GM19023 (cell line): Measurements from ENCODE around the gene GOLT1A.

ENCODE experiments used
- ATAC-seq: cut with Tn5 transposase; IDR thresholded peaks from one replicate; pipeline ENCODE4 v1.9.1; 2021; ENCODE audit warnings: mild to moderate bottlenecking, moderate library complexity; ENCODE audit not compliant: unreplicated experiment

GOLT1A gene

GRCh38 chr1:204213668-204214662, at the start of gene GOLT1A:
Gene GOLT1A (minus strand): TSS chr1:204213988. CDS start chr1:204213906, 82 bp downstream.
- peak; percentile 71 for ATAC-seq

- no peak for ATAC-seq
Observed at GRCh38 chr1:204263254-204263910, 49.6 kb upstream of the GOLT1A start.

- no peak for ATAC-seq
Observed at GRCh38 chr1:204262506-204263253, 48.9 kb upstream of the GOLT1A start.

GRCh38 chr1:204261746-204262505, 48.1 kb upstream of the GOLT1A start:
- no peak for ATAC-seq

- no peak for ATAC-seq
Observed at GRCh38 chr1:204261266-204261665, 47.5 kb upstream of the GOLT1A start.

GRCh38 chr1:204260601-204261197, 46.9 kb upstream of the GOLT1A start:
- no peak for ATAC-seq

- ATAC-seq = no peak
Observed at GRCh38 chr1:204259782-204260181, 46.0 kb upstream of the GOLT1A start.

GRCh38 chr1:204259196-204259595, 45.4 kb upstream of the GOLT1A start:
- no peak for ATAC-seq

GRCh38 chr1:204258213-204259115, 44.7 kb upstream of the GOLT1A start:
- no peak for ATAC-seq

GRCh38 chr1:204257446-204257845, 43.7 kb upstream of the GOLT1A start:
- ATAC-seq = no peak

- no peak for ATAC-seq
Observed at GRCh38 chr1:204256531-204256930, 42.7 kb upstream of the GOLT1A start.

GRCh38 chr1:204255966-204256365, 42.2 kb upstream of the GOLT1A start:
- ATAC-seq = no peak

- no peak for ATAC-seq
Observed at GRCh38 chr1:204255225-204255624, 41.4 kb upstream of the GOLT1A start.

- ATAC-seq = no peak
Observed at GRCh38 chr1:204254031-204254661, 40.4 kb upstream of the GOLT1A start.

- no peak for ATAC-seq
Observed at GRCh38 chr1:204251926-204252689, 38.3 kb upstream of the GOLT1A start.

- ATAC-seq = no peak
Observed at GRCh38 chr1:204251286-204251685, 37.5 kb upstream of the GOLT1A start.

GRCh38 chr1:204250428-204251030, 36.7 kb upstream of the GOLT1A start:
- ATAC-seq = no peak
